Caco-2 (cell line): ENCODE data around the gene PTPRG. TPM values are rescaled to one million over a fixed set of nuclear protein-coding genes. Genes with fewer than 3 reads are reported as not detected.

Source experiments
- BruUV-seq: library from RNA; stranded (reverse); fragments of 400-500 nt; replicated peaks from 2 replicates; lab custom pipeline; 2021; lab: Mats Ljungman, UMichigan
- CTCF ChIA-PET: fragments of 300-600 bp; sonication (Branson Sonifier 250); formaldehyde crosslinking; loops from one replicate; lab custom pipeline; 2022; ENCODE audit warnings: antibody characterized with exemption; lab: Charles Lee
- POLR2A ChIA-PET: fragments of 300-600 bp; sonication (Branson Sonifier 250); formaldehyde crosslinking; loops from one replicate; lab custom pipeline; 2022; ENCODE audit warnings: antibody characterized with exemption; lab: Charles Lee
- DNase-seq, 2 experiments: peaks; one replicate each; pipeline versions ENCODE4 v3.0.0 to v3.0.0-alpha.2; 2020 to 2022
- H3K27me3 ChIP-seq: replicated peaks from 2 replicates; pipeline ENCODE4 v1.6.0; 2011; ENCODE audit warnings: low read length; ENCODE audit not compliant: control insufficient read depth, insufficient read depth
- H3K36me3 ChIP-seq: 2 replicates; pipeline ENCODE4 v1.5.1; 2011; ENCODE audit warnings: low read length; ENCODE audit not compliant: control insufficient read depth, insufficient read depth
- H3K4me1 ChIP-seq: fragments of 250-450 bp; sonication (Bioruptor Pico); 2 replicates; pipeline ENCODE4 v1.5.1; 2020; ENCODE audit warnings: mild to moderate bottlenecking
- H3K4me3 ChIP-seq: 2 replicates; pipeline ENCODE4 v1.5.1; 2011; ENCODE audit warnings: low read depth, mild to moderate bottlenecking, control low read depth, low read length
- H3K9me3 ChIP-seq: fragments of 250-450 bp; sonication (Bioruptor Pico); 2 replicates; pipeline ENCODE4 v1.5.1; 2020; ENCODE audit warnings: mild to moderate bottlenecking, moderate library complexity
- H3K27ac Mint-ChIP-seq: one replicate; pipeline ENCODE4 v1.8.0; 2022; ENCODE audit warnings: mixed read lengths; ENCODE audit not compliant: unreplicated experiment
- H3K27me3 Mint-ChIP-seq: one replicate; pipeline ENCODE4 v1.8.0; 2022; ENCODE audit warnings: mixed read lengths; ENCODE audit not compliant: insufficient read depth, unreplicated experiment
- H3K36me3 Mint-ChIP-seq: one replicate; pipeline ENCODE4 v1.8.0; 2022; ENCODE audit warnings: mild to moderate bottlenecking, mixed read lengths; ENCODE audit not compliant: insufficient read depth, unreplicated experiment
- H3K4me1 Mint-ChIP-seq: one replicate; pipeline ENCODE4 v1.8.0; 2022; ENCODE audit warnings: low read depth, mixed read lengths; ENCODE audit not compliant: unreplicated experiment
- H3K4me3 Mint-ChIP-seq: one replicate; pipeline ENCODE4 v1.8.0; 2022; ENCODE audit warnings: mild to moderate bottlenecking, moderate library complexity, mixed read lengths; ENCODE audit not compliant: unreplicated experiment
- H3K9me3 Mint-ChIP-seq: one replicate; pipeline ENCODE4 v1.8.0; 2022; ENCODE audit warnings: mixed read lengths; ENCODE audit not compliant: unreplicated experiment
- CTCF ChIP-seq, 2 experiments: fragments of 200-600 bp in 1 of 2; IDR thresholded peaks; 1 replicate in 1 of 2; 2 replicates in 1 of 2; pipeline versions ENCODE4 v1.5.1 to v1.8.0; 2011 to 2022; ENCODE audit warnings: antibody characterized with exemption in 1 of 2, control low read depth in 1 of 2, inconsistent platforms in 1 of 2, low read depth in 1 of 2, low read length in 1 of 2, mild to moderate bottlenecking in 1 of 2, moderate library complexity in 1 of 2; ENCODE audit not compliant: insufficient read depth in 1 of 2, severe bottlenecking in 1 of 2, unreplicated experiment in 1 of 2
- intact Hi-C: fragments of 100-400 bp; cut with micrococcal nuclease; formaldehyde crosslinking; loops from one replicate; pipeline ENCODE4 v1.10.0; 2022; ENCODE audit not compliant: unreplicated experiment
- total RNA-seq: library from RNA; stranded (reverse); gene quantifications from 2 replicates; pipeline ENCODE4 v1.2.3, GENCODE V29; 2022

Gene PTPRG
- total RNA-seq, 1 experiment from 2014 or later, result 46.4 TPM

- Mint-ChIP-seq H3K4me1 (peaks cover 25% of the 10 kb centered on the region), H3K27me3 (no peaks in the 10 kb centered on the region), H3K4me3 (no peak overlapping the region), H3K9me3 (peaks cover 10% of the 10 kb centered on the region), H3K36me3 (no peaks in the 10 kb centered on the region), H3K27ac (no peak overlapping the region)
- Histone ChIP-seq H3K27me3 (no peaks in the 10 kb centered on the region), H3K36me3 (no peaks in the 10 kb centered on the region), H3K4me3 (no peak overlapping the region), H3K9me3 (no peaks in the 10 kb centered on the region), H3K4me1 (peaks cover 26% of the 10 kb centered on the region)
- TF ChIP-seq CTCF (IDR thresholded peaks at IDR 0.05; ENCODE audit: insufficient read depth in 1 of 2, low read depth in 1 of 2, low read length in 1 of 2, severe bottlenecking in 1 of 2, unreplicated experiment in 1 of 2), result no peak
- CTCF ChIA-PET, result no interaction called here
- BruUV-seq, result no TSS peak
- intact Hi-C loops, result no loop called here
- no peak for DNase-seq
- POLR2A ChIA-PET, result no interaction called here
Measured at GRCh38 chr3:61733000-61733399, 171.6 kb downstream of the PTPRG start.

- Mint-ChIP-seq H3K27me3 (no peaks in the 10 kb centered on the region), H3K9me3 (peaks cover 10% of the 10 kb centered on the region), H3K4me1 (peaks cover 16% of the 10 kb centered on the region), H3K36me3 (no peaks in the 10 kb centered on the region), H3K4me3 (no peak overlapping the region), H3K27ac (no peak overlapping the region)
- intact Hi-C loops, result no loop called here
- no peak for TF ChIP-seq CTCF (IDR thresholded peaks at IDR 0.05; ENCODE audit: insufficient read depth in 1 of 2, low read depth in 1 of 2, low read length in 1 of 2, severe bottlenecking in 1 of 2, unreplicated experiment in 1 of 2)
- Histone ChIP-seq H3K4me3 (no peak overlapping the region), H3K4me1 (peaks cover 22% of the 10 kb centered on the region), H3K36me3 (no peaks in the 10 kb centered on the region), H3K9me3 (no peaks in the 10 kb centered on the region), H3K27me3 (no peaks in the 10 kb centered on the region)
- DNase-seq, result no peak
- CTCF ChIA-PET, result no interaction called here
- BruUV-seq, result no TSS peak
- POLR2A ChIA-PET, result no interaction called here
Measured at GRCh38 chr3:61733876-61734275, 172.5 kb downstream of the PTPRG start.

GRCh38 chr3:61734749-61735686 is 173.6 kb downstream of the PTPRG start:
- Mint-ChIP-seq H3K9me3 (peaks cover 10% of the 10 kb centered on the region), H3K27ac (no peak overlapping the region), H3K36me3 (no peaks in the 10 kb centered on the region), H3K4me3 (no peak overlapping the region), H3K27me3 (no peaks in the 10 kb centered on the region), H3K4me1 (peaks cover 12% of the 10 kb centered on the region)
- ChIA-PET POLR2A (no interaction called here), CTCF (no interaction called here)
- H3K9me3 ChIP-seq, result no peaks in the 10 kb centered on the region
- no peak overlapping the region for H3K4me3 ChIP-seq
- TF ChIP-seq CTCF (IDR thresholded peaks at IDR 0.05; ENCODE audit: insufficient read depth in 1 of 2, low read depth in 1 of 2, low read length in 1 of 2, severe bottlenecking in 1 of 2, unreplicated experiment in 1 of 2), result no peak
- intact Hi-C loops, result no loop called here
- H3K36me3 ChIP-seq, result no peaks in the 10 kb centered on the region
- no peaks in the 10 kb centered on the region for H3K27me3 ChIP-seq
- BruUV-seq, result no TSS peak
- peaks cover 11% of the 10 kb centered on the region; the same call in 1 of the 2 replicates for H3K4me1 ChIP-seq
- DNase-seq, result no peak
